GM15510 (cell line): Measurements from ENCODE around the gene RAB6B.

Experiments used
- POLR2A ChIP-seq: IDR thresholded peaks from 3 replicates; pipeline ENCODE4 v1.6.1; 2011; ENCODE audit warnings: borderline replicate concordance; ENCODE audit not compliant: insufficient read length; ENCODE audit errors: extremely low read depth

RAB6B gene

GRCh38 chr3:133835418-133835743, 60.3 kb downstream of the RAB6B start:
- TF ChIP-seq POLR2A: no peak

- no peak for TF ChIP-seq POLR2A
These were observed 60.9 kb downstream of the RAB6B start for GRCh38 chr3:133834621-133835417.

- TF ChIP-seq POLR2A: no peak
These were observed 61.6 kb downstream of the RAB6B start for GRCh38 chr3:133833880-133834620.

- TF ChIP-seq POLR2A: no peak
These were observed 62.4 kb downstream of the RAB6B start for GRCh38 chr3:133833267-133833666.

- no peak for TF ChIP-seq POLR2A
These were observed 62.9 kb downstream of the RAB6B start for GRCh38 chr3:133832802-133833144.

GRCh38 chr3:133831966-133832801, 63.5 kb downstream of the RAB6B start:
- TF ChIP-seq POLR2A: no peak

- TF ChIP-seq POLR2A: no peak
These were observed 65.6 kb downstream of the RAB6B start for GRCh38 chr3:133830071-133830470.

- no peak for TF ChIP-seq POLR2A
These were observed 66.4 kb downstream of the RAB6B start for GRCh38 chr3:133829310-133829707.

- no peak for TF ChIP-seq POLR2A
These were observed 66.9 kb downstream of the RAB6B start for GRCh38 chr3:133828576-133829309.

- TF ChIP-seq POLR2A: no peak
These were observed 68.0 kb downstream of the RAB6B start for GRCh38 chr3:133827684-133828083.

GRCh38 chr3:133827136-133827535, 68.5 kb downstream of the RAB6B start:
- TF ChIP-seq POLR2A: no peak

- no peak for TF ChIP-seq POLR2A
These were observed 69.5 kb downstream of the RAB6B start for GRCh38 chr3:133825969-133826727.

- TF ChIP-seq POLR2A: no peak
These were observed 70.7 kb downstream of the RAB6B start for GRCh38 chr3:133824961-133825485.
